ENCODE measurements around the gene KAT14.
A peak's percentile ranks its signal among the peaks of the same experiment; 100 is the strongest.
"Not testable (repeated sequence)": the region's sequence is repeated elsewhere in the genome, so short reads cannot be mapped to it uniquely, and the experiment has no call there.

The KAT14 gene

DNA sequence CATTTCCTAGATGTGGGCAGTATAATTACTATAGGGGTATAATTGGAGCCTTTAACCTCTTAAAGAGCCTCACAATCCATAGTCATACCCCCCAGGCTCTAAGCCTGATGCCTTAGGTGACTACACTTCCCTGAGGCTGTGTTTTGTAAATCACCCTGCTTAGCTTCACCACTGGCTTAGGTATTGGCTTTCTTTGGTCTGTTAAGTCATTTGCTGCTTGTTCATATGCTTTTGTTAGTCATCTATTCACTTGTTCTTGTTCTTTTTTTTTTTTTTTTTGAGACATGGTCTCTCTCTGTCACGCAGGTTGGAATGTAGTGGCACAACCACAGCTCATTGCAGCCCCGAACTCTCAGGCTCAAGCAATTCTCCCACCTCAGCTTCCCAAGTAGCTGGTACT is 26.7 kb downstream of the KAT14 start:
- no peak for DNase-seq (ENCODE audit: low spot score)

DNA sequence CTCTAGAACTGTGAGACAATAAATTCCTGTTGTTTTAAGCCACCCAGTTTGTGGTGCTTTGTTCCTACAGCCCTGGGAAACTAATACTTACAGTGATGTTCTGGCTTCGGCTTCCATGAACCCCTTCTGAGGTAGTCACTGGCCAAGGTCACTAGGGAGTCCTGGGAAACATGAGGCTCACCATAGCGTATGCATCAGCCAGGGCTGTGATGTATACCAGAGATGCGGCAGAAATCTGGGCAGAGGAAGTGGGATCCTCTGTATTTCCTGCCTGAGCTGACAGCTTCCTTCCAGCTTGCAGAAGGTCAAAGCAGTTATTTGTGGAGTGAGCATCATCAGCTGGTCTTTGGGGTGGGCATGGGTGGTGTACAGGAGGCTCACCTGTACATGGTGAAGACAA is 27.9 kb downstream of the KAT14 start:
- DNase-seq (ENCODE audit: low spot score) = no peak

DNA sequence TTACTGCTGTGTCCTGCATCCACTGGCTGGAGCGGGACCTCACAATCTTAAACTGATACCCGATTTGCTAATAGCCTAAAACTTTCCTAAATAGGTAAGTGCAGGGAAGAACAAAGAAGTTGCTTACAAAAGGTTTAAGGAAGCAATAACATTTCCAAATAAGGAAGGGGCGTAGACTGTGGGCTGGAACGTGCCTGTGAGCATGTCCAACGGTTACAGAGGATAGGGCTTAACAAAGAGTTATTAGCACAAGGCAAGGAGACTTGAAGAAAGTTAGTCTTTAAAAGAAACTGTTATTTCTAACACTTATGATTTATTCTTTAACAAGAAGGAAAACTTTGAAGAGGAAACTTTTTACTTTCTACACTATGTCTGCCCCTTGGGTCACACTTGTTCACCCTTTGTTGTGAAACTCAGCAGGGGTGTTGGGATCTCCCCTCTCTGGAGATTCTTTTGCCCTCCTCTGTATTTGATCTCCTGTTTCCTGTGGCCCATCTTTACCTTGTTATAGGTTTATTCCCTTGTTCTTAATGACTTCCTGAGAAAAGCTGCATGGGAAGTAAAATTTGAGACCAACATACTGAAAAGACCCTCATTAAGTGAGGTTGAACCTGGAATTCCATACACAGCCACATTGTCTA is 28.7 kb downstream of the KAT14 start:
- no peak for DNase-seq (ENCODE audit: low spot score)

DNA sequence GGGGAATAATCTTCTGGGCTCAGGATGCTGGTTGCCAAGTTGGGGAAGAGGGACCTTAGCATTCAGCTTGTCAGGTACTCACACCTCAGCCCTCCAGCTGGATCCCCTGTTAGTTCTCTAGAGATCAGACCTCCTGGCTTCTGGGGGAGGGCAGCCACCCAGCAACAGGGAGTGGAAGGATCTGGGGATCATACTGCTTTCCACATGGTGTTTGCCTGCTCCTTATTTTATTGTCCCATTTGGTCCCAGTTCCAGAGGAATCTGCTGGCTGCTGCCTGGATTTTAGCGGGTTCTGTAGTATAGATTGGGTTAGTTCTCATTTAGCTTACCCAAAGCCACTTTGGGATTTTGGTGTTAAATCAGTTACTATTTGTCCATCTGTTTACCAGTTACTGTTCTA is 29.3 kb downstream of the KAT14 start:
- DNase-seq (ENCODE audit: low spot score) = no peak

DNA sequence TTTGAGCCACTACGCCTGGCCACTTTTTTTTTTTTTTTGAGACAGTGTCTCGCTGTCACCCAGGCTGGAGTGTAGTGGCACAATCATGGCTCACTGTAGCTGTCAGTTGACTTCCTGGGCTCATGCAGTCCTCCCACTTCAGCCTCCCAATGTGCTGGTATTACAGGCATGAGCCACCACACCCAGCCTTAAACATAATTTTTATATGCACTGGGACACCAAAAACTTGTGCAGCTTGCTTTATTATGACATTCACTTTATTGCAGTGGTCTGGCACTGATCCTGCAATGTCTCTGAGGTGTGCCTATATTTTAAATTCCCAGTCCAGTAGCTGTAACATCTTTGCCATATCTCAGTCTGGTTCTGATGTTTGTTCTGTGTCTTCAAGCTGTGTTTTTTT is 34.7 kb downstream of the KAT14 start:
- no peak for DNase-seq (ENCODE audit: low spot score)

DNA sequence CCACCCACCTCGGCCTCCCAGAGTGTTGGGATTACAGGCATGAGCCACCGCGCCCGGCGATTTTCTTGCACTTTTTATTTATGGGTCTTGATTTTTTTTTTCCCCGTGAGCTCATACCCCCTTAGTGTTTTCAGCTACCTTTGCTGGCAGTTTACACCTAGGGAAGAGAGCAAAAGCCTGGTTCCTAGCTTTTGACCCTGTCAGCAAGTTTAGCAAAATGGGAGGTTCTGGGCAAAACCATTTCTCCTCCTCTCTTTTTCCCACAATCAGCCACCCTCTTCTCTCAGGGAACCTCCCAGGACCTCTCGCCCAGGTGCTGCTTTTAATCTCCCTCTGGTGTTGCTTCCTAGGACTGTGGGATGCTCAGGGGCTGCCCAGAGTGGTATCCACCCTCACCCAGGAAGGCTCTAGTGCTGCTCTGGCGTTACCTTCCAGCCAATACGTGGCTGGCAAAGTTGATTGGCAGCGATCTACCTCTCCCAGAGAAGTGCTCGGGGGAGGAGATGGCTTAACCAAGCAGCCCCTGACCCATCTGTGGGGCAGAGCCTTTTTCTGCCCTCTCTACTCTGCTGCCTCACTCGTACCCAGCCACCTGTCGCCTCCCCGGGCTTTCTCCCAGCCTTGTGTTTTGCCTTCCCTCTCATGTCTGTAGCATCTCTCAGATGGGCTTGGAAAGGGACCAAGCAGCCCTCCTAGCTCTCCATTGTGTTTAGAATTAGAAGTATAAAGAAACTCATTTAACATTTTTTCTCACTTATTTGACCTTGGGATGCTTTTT is 37.4 kb downstream of the KAT14 start:
- no peak for DNase-seq (ENCODE audit: low spot score)

DNA sequence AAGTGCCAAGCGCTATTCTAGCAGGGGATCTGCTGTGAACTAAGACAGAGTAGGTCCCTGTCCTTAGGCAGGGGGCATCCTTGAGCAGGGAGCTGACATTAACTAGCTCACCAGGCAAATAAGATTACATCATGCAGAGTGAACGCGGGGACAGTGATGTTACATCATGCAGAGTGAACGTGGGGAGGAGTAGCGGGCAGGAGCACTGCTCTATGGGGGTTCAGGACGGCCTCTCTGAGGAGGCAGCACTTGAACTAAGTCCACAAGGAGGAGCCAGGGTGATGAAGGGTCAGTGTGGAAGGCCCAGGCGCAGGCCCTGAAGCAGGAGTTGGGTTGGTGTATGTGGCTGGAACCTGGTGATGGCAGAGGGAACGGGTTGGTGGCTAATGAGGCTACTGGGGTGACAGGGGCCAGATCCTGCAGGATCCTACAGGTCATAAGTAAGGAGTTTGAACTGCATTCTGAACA is 38.7 kb downstream of the KAT14 start:
- DNase-seq (ENCODE audit: low spot score) = no peak

DNA sequence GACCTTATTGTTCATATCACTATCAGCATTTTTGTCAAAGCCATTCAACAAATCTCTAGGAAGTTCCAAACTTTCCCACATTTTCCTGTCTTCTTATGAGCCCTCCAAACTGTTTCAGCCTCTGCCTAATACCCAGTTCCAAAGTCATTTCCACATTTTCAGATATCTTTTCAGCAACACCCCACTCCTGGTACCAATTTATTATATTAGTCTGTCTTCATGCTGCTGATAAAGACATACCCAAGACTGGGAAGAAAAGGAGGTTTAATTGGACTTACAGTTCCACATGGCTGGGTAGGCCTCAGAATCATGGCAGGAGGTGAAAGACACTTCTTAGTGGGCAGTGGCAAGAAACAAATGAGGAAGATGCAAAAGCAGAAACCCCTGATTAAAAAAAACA is 42.7 kb downstream of the KAT14 start:
- DNase-seq (ENCODE audit: low spot score) = not testable (repeated sequence)

DNA sequence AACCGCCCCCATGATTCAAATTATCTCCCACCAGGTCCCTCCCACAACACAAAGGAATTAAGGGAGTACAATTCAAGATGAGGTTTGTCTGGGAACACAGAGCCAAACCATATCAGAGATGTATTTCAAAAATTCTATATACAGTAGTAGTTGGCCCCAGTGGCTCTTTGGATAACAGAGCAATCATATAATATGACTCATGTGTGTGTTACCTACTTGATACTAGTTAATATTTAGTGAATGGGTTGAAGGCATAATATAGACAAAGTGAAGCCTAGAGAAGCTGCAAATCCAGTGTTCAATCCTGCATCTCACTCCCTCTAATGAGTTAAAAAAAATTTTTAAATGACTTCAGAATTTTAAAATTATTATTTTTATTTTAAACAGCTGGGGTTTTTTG is 43.2 kb downstream of the KAT14 start:
- no peak for DNase-seq (ENCODE audit: low spot score)

DNA sequence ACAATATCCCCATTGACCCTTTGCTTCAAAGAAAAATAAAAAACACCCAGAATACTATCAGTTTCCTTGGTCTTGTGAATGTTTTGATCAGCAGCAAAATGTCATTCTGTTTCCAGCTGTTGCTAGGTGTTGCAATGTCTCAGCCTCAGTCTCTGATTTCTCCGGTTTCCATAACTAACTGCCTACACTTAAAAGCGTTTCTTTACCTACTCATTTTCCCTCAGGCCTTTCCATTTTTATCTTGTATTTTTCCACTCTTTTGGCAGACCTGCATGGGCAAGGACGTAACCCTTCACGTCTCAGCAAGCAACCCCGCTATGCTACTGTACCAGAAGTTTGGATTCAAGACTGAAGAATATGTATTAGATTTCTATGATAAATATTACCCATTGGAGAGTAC is 49.4 kb downstream of the KAT14 start:
- no peak for DNase-seq (ENCODE audit: low spot score)

DNA sequence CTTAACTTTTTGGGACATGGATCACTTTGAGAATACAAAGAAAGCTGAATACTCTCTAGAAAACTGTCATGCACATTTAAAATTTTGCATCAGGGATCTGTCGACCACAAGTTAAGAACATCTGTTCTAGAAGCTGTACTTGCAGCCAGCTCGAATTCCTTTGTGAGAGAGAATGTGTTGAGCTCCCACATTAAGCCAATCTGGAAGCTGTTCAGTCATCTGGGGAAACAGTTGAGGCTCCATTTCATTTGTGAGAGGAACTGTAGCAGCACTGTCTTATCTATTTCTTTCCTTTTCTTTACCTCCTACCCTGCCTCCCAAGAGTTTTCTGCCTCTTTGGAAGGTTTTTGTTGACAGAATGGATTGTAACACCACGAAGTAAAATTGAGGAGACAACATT is 50.8 kb downstream of the KAT14 start:
- DNase-seq (ENCODE audit: low spot score) = no peak

DNA sequence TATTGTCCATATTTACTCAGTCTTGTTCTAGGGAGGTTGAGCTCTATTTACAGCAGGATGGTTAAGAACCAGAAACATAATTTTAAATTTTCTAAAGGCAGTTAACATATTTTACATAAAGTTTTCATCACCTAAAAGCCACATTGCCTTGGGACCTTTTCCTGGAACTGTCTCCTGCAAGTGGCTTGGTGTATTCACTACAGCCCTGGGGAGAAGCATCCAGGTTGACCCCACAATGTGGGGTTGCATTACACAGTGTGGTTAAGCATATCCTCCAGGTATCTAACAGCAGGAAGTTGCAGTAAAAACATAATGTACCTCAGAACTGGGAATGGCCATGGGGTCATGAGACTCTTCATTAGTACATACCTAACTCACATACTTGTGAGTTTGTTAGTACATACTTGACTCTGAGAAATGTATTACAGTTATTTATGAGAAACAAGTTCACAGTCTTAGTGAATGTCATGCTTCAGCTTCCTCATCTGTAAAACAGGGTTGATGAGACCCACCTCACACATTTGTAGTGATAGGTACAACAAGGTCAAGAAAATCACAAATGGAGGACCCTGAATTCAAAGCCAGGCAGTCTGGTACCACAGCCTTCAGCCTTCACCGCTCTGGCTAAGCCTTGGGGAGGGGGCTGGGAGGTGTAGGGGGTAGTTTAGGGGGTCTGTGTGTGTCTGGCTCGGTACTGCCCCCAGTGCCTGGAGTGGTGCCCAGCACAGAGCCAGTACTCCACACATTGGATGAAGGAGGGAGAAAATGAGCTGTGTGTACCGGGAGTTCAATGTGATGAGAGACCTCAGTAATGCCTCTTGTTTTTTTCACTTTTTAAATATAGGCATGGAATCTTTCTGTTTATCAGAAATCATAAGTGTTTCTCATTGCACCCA is 52.9 kb downstream of the KAT14 start:
- no peak for DNase-seq (ENCODE audit: low spot score)

DNA sequence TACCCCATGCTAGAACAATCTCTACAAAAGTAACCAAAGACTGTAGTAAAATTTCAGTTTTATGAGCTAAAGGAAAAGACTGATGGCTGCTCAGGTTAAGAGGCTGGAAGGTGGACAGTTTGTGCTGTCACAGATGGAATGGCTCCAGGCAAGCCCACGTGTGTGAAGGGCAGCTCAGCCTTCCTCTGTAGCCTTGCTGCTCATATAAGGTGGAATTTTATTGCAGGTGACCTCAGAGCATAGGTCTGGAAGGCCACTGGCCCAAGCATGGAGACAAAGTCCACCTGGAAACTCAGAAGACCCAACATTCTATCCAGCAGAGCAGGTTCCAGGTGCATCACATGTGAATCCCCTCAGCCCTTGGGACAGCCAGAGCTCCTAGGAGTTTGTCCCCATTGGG is 53.6 kb downstream of the KAT14 start:
- DNase-seq (ENCODE audit: low spot score) = no peak

DNA sequence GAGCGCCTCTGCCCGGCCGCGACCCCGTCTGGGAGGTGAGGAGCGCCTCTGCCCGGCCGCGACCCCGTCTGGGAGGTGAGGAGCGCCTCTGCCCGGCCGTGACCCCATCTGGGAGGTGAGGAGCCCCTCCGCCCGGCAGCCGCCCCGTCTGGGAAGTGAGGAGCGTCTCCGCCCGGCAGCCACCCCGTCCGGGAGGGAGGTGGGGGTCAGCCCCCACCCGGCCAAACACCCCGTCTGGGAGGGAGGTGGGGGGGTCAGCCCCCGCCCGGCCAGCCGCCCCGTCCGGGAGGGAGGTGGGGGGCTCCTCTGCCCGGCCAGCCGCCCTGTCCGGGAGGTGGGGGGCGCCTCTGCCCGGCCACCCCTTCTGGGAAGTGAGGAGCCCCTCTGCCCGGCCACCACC is 56.8 kb downstream of the KAT14 start:
- not testable (repeated sequence) for DNase-seq (ENCODE audit: low spot score)

DNA sequence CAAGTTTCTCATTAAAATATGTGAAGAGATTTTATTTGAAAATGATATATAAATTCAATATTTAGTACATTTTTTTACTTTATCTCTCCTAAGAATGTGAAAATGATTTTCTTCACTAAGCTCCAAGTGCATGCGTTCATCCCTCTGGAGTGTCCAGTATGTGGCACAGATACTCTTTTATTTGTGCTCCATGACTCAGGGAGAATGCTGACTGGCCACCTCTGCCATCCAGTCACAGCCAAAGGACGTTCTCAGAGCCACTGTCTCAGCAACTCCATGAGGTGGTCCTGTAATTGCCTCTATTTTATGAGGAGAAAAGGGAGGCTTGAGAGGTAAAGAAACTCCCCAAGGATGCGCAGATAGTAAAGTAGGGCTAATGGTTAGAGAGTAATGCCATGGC is 58.3 kb downstream of the KAT14 start:
- DNase-seq (ENCODE audit: low spot score) = no peak

DNA sequence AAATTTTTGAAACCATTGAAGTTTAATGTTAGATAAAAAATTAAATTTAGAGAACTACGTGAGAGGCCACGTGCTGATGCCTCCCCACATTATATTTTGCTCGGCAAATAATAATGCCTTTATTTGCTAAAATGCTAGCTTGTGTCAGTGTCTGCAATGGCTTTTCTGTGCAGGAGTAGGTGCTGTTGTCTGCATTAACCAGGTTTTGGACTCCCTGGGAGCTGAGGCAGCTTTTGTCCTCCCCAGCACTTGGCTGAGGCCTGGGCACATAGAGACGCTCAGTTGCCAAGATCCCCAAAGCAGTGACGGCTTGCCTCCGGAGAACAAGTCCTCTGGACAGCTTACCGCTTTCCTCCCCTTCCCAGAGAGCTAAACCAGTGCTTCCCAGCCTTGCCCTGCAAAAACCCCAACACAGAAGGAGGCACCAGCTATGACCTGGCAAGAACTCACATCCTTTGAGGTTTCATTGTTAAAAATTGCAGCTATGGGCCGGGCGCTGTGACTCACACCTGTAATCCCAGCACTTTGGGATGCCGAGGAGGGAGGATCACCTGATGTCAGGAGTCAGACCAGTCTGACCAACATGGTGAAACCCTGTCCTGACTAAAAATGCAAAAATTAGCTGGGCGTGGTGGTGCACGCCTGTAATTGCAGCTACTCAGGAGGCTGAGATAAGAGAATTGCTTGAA is 59.9 kb downstream of the KAT14 start:
- DNase-seq (ENCODE audit: low spot score) = peak; percentile 16

DNA sequence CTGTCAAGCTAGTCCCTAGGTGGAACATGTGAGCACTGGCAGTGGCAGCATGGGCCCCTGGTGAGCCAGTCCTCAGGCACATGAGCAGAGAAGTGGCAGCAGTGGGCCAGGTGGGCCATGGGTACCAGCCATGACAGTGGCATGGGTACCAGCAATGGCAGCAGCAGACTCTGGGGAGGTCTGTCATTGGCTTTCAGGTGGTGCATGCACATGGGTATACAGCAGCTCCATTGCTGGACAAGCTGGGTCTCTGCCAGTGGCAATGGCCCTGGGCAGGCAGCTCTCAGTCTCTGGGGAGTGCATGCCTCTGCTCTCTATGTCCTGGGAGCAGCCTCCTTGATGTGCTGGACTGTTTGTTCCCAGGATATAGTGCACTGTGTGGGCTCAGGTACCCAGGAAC is 65.3 kb downstream of the KAT14 start:
- no peak for DNase-seq (ENCODE audit: low spot score)

DNA sequence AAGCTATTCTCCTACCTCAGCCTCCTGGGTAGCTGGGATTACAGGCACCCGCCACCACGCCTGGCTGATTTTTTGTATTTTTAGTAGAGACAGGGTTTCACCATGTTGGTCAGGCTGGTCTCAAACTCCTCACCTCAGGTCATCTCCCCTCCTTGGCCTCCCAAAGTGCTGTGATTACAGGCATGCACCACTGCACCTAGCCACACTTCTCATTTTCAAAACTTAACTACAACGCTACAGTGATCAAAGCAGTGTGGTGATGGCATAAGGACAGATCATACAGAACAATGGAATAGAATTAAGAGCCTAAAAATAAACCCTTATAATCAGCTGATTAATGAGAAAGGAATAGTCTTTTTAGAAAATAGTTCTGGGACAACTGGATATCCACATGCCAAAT is 66.0 kb downstream of the KAT14 start:
- DNase-seq (ENCODE audit: low spot score) = not testable (repeated sequence)

DNA sequence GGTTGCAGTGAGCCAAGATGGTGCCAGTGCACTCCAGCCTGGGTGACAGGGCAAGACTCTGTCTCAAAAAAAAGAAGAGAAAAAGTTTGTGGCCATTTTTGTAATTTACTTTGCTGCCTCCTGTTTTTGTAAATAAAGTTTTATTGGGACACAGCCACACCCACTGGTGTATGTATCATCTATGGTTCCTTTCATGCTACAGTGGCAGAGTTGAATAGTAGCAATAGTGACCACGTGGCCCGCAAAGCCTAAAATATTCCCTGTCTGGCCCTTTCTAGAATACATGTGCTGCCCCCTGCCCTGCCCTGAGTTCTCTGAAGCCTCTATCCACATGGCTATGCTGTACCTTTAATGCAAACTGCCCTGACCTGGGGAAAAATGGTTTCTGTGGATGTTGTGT is 75.3 kb downstream of the KAT14 start:
- no peak for DNase-seq (ENCODE audit: low spot score)

DNA sequence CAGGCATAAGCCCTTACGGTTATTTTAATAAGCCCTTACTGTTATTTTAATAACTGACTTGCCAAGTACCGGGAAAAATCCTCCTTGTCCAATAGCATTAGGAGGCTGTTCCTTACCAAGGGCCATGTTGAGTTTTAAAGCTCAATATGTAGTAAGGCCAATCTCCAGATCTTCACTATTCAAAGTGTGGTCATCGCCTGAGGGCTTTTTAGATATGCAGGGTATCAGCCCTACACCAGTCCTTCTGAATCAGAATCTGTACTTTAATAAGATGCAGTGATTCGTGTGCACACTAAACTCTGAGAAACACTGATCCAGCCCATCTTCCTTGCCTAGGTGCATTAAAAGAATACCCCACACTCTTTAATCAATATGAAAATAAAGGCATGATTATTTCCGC is 77.9 kb downstream of the KAT14 start:
- no peak for DNase-seq (ENCODE audit: low spot score)

DNA sequence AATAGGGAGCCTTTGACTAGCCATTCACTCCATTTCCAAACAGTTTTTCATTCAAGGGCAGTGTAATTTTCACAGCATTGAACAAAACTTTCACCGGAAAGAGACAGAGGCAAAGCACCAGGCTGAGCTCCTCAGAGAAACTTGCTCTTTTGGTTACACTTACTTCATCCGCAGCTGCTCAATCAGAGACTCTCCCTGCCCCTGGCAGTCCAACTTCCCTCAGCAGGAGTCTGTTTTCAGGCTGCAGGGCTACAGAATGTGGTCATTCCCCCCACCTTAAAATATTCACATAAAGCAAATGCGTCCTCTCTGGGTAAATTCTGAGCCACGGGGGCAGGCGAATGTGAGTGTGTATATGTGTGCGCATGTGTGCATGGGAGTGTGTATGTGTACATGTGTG is 80.6 kb downstream of the KAT14 start:
- no peak for DNase-seq (ENCODE audit: low spot score)

DNA sequence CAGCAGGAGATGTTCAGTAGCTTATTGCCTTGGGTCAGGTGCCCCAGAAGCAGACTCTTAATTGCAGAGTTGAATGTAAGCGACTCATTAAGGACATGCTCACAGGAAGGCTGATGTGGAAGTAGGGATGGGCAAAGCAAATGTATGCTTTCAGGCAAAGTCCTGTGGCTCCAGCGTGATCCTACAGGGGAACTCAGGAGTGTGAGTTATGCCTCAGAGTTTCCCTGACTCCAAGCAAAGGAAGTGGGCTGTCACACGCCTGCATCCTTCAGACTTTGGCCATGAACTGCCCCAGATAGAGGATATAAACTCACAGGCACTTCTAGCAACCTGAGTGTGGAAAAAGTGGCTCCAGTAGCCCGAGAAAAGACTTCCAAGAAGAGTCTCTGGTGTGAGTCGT is 85.7 kb downstream of the KAT14 start:
- no peak for DNase-seq (ENCODE audit: low spot score)
